Lower leg skin (tissue), 3 donors: ENCODE results near the gene OLA1.

Experiments
- CTCF ChIP-seq, 3 donors: fragments of 450-650 bp; IDR thresholded peaks; one replicate each; pipeline ENCODE4 v1.5.1; 2016; ENCODE audit warnings: antibody characterized with exemption in 3 of 3, mild to moderate bottlenecking in 3 of 3, moderate library complexity in 2 of 3
- POLR2A ChIP-seq, 2 donors: fragments of 450-650 bp; IDR thresholded peaks; one replicate each; pipeline ENCODE4 v1.6.1; 2016 to 2017; ENCODE audit warnings: antibody characterized with exemption in 2 of 2, mild to moderate bottlenecking in 1 of 2, moderate library complexity in 1 of 2

GRCh38 chr2:174180726-174181236 is 67.6 kb downstream of the OLA1 start:
- TF ChIP-seq CTCF (IDR thresholded peaks at IDR 0.05) (no peak), POLR2A (IDR thresholded peaks at IDR 0.05) (no peak)
